CD4-positive, alpha-beta T cell treated with Interleukin-6 for 4 hours (primary cell): ENCODE measurements around the gene MATK.
A peak's percentile ranks its signal among the peaks of the same experiment; 100 is the strongest.

Experiments used
- DNase-seq: peaks from one replicate; pipeline ENCODE4 v3.0.0-alpha.2; 2020; ENCODE audit warnings: mixed read lengths

The MATK gene

DNA sequence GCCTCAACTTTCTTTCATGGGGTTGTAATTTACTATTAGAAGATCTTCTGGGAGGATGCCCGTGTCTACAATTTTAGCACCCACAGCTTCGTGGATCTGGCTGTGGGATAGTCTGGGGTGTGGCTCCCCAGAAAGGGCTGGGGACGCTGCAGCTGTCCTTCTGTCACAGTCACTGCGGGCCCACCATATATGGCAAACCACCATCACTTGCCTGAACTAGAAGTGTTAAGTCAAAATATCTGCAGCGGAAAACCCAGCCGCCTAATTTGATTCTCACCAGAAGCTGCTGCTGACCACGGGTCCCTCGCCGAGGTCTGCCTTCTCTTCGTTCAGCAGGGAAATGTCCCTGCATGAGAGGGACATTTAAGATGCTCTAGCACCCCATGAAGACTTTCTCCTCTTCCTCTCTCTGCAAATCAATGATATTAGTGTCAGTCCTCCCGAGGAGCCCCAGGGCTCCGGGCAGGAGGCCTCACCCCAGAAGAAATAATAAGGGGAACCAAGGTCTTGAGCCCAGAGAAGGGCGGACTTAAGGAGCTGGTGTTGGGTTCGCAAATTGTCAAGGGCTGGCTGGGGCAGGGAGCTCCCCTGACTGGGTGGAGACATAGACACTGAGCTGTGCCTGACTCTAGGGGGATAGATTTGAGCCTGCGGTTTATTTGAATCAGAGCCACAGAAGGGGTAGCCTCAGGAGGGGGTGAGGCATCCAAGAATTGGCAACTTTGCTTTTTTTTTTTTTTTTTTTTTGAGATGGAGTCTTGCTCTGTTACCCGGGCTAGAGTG, 3.0 kb upstream of the MATK start:
- DNase-seq: no peak

DNA sequence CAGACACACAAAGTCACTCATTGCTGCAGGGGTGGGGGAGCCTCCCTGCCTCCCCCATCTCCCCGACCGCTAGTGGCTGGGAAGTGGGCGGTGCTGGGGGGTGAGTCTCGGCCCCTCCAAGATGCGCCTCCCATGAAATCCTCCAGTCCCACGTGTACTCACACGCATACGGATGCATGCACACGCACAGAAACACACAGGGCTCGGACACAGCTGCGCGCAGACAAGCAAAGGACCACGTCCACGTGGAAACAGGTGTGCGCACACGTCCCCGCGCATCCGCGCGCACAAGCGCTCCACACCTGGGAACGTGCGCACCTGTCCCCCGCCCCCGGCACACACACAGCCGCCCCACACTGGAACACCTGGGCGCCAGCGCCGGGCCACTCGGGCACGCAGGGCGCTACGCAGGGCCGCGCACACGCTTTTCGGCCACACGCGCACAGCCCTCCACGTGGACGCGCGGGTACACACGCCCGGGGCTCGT, 687 bp downstream of the MATK start:
- DNase-seq: peak; percentile 22

DNA sequence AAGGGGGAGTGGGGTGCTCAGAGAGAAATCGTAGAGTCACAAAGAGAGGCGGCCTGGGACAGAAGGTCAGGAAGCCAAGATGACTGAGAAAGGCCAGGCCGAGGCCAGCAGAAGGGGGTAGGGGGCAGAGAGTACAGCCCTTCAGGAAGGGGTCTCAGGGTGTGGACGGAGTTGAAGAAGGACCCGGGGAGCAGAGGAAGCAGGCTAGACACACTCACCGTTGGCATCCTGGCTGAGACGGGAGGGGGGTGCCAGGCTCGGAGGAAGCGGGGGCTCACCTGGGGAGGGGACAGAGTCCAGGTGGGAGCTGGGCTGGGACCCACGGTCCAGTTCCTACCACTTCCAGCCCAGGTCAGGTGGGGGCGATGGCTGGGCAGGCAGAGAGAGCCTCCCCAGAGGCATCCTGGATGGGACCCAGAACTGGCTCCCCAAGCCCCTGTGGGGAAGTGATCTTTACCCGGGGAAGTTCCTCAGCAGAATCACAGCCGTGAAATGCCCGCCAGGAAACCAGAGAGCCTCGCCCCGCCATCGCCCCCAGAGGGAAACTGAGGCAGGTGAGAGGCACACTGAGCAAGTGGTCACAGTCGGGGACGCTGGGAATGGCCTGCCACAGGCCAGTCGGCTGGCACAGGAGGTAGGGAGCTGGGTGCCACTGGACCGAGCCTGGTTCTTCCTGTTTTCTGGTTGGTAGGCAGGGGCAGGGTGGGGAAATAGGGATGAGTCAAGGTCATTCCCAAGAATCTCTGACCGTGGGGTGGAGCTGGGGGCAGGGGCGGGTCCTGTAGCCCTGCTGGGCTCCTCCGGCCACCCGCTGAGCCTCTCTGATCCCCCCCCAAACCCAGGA, 1.4 kb downstream of the MATK start:
- DNase-seq: no peak

DNA sequence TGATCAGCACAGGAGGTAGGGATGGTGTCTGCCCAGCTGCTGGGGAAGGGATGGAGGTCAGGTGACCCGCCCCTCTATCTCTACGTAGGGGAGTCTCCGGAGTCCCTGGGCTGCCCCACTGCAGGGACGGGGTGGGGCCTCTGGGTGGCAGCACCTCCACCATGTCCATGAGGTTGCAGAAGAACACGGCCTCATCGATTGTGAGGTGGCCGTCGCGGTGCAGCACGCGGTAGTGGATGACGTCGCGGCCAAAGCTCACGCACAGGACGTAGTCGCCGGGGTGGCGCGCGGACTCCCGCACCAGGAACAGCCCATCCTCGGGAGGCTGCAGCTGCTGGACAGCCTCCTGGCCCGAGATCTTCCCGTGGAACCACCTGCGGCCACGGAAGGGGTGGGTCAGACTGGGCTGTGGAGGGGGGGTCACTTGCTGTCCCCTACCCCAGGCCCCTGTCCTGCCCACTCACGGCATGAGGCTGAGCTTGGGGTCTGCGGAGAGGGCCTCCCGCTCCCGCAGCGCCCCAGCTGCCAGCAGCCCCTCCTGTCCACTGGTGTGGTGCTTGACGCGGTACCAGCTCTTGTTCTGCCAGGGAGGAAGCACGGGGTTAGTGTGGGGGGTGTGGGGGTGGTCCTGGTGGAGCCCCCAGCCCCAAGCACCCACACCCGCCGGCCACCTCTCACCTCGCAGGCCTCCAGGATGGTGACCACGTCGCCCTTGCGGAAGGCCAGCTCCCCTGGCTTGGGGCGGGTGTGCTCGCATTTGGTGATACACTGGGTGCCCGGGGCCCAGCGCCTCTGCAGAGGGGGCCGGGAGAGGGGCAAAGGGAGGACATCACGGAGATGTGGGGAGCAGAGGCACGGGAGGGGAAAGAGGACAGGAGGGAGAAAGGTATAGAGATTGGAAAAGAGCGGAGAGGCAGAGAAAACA, 2.3 kb downstream of the MATK start:
- DNase-seq: peak; percentile 43

DNA sequence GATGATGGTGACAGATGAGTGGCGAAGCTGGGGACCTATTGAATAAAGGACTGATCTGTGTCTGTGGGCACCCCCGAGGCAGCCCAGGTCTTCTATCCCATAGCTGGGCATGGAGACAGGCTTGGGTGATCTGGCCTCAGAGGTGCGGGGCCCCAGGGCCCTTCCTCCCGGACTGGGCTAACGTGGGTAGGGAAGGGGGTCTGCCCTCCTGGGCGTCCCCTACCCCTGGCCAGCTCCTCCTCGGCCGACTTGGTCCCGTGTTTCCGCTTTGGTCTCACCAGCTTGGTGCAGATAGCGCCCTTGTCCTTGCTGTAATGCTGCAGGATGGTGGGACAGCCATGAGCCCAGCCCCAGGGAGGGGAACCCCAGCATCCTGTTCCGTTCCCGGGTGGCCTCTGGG, 3.3 kb downstream of the MATK start:
- DNase-seq: no peak

DNA sequence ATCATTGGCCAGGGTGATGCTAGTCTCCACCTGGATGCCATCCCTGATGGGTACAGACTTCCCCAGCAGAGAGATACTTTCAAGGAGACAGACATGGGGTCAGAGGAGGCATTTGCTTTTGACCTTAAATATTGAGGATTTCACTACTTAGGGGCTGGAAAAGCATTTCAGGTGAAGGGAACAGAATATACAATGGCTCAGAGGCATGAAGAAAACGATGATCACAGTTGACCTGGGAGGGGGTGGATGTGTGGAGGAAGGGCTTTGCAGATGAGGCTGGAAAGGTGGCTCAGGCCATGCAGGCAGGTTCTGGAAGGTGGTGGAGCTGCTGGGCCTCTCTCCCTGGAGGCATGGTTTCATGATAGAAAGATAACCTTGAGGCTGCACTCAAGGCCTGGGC, 3.9 kb downstream of the MATK start:
- no peak for DNase-seq

DNA sequence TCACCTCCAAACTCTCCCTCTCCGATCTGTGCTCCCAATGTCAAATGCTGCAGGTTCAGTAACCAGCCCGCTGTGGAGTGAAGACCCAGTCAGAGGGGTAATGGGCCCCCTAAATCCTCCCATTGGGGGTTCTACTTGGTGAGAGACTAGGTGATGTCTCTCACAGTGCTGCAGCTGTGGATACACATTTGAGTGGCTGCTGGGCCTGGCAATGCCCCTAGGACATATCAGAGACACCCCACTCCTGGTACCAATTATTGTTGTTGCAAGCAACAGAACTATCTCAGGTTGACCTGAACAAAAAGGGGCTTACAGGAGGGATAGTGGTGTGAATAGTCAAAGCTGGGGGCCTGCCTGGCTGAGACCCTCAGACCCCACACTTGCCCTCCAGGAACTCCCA, 4.6 kb downstream of the MATK start:
- no peak for DNase-seq

DNA sequence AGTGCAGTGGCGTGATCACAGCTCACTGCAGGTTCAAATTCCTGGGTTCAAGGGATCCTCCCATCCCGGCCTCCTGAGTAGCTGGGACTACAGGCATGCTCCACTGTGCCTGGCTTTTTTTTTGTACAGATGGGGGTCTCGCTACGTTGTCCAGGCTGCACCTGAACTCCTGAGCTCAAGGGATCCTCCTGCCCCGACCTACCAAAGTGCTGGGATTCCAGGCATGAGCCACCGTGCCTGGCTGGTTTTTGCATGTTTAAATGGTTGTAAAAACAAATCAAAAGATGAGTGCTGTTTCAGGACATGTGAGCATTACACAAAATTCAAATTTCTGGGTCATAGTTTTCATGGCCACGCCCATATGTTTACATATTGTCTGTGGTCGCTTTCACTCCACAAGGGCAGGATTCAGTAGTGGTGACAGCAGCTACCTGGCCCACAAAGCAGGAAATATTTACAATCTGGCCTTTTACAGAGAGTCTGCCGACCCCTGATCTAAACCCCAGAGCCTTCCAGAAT, 5.3 kb downstream of the MATK start:
- no peak for DNase-seq

DNA sequence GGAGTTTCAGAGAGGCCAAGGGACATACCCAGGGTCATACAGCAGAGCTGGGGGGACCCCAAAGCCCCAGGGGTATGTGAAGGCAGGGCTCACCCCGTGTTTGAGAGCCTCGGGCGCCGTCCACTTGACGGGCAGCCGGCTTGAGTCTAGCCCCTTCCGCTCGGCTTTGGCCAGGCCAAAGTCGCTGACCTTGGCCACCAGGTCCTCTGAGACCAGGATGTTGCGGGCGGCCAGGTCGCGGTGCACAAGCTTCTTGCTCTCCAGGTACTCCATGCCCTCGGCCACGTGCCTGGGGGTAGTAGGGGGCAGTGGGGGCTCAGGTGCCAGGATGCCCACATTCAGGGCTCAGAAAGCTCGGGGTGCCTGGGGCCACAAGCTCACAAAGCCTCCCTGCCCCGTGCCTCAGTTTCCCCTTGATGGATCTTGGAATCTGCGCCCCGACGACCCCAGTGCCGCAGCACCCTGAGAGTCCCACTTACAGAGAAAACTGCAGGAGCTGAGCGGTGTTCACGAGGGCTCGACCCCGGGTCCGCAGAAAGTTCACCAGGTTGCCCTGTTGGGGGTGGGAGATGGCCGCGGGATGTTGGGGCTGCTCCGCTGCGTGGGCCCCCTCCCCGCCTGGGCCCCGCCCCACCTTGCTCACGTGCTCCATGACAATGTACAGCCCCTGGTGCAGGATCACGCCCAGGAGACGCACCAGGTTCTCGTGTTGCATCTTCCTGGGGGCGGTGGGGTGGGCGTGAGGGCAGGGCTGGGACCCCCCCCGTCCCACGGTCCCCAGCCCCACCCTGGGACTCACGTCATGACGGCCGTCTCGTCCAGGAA, 7.1 kb downstream of the MATK start:
- DNase-seq: no peak

DNA sequence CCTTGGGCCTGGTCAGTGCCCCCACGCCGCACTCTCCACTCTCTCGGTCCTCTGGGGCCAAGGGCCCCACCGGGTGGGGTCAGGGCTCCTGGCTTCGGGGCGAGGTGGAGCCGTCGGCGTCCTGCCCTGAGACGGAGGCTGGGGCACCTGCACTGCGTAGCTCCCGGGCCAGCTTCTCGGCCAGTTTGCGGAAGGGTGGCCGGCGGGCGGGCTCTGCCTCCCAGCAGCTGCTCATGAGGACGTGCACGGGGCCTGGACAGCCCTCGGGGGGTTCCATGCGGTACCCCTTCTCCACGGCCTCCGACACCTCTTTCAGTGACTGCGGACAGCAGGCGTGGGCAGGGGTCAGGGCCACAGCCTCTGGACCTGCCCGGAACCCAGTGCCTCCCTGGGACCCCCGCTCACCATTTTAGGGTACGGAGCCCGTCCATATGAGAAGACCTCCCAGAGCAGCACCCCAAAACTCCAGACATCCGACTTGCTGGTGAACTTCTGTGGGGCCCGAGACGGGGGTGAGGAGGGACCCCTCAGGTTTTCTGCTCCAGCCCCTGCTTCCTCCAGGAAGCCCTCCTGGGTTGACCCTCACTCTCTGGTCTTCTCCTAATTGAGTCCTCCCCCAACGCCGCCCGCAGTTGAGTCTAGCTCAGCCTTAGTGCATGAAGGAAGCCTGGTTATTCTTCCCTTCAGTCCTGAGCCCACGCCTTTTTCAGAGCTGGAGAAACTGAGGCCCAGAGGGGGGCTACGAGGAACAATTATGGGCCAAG, 7.9 kb downstream of the MATK start:
- DNase-seq: no peak

DNA sequence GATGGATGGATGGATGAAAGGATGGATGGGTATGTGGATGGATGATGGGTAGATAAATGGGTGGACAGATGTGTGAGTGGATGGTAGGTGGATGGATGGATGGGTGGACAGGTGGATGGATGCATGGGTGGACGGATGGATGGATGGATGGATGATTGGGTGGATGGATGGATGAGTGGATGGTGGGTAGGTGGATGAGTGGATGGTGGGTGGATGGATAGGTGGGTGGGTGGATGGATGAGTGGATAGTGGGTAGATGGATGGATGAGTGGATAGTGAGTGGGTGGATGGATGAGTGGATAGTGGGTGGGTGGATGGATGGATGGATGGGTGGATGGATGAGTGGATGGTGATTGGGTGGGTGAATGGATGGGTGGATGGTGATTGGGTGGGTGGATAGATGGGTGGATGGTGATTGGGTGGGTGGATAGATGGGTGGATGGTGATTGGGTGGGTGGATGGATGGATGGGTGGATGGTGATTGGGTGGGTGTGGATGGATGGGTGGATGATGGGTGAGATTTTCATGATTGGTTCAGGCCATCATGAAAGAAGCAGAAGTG, 9.6 kb downstream of the MATK start:
- no peak for DNase-seq

DNA sequence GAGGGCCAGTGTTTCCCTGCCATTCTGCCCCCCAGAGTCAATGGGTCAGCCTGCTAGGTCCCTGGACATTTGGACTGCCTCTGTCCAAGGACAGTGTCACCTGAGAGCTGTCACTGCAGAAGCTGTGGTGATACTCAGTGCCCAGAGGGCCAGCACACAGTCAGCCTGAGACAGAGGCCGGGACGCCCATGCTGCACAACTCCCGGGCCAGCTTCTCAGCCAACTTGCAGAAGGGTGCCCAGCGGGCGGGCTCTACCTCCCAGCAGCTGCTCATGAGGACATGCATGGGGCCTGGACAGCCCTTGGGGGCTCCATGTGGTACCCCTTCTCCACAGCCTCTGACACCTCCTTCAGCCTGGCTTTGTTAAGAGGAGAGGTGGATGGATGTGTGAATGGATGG, 10.3 kb downstream of the MATK start:
- no peak for DNase-seq

DNA sequence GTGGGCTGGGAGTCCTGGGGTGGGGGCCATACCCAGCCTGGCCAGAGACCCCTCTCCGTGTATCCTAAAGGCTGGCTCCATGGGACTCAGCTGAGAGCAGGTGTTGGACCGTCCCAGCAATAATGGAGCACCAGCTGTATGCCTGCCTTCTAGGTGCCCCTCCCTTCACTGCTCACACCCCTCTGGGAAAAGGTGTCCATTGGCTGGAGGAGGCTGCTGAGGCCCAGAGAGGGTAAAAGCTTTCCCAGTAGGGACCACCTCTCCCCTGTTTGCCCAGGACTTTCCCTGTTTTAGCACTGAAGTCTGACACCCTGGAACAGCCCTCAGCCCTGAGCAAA, 10.8 kb downstream of the MATK start:
- no peak for DNase-seq

DNA sequence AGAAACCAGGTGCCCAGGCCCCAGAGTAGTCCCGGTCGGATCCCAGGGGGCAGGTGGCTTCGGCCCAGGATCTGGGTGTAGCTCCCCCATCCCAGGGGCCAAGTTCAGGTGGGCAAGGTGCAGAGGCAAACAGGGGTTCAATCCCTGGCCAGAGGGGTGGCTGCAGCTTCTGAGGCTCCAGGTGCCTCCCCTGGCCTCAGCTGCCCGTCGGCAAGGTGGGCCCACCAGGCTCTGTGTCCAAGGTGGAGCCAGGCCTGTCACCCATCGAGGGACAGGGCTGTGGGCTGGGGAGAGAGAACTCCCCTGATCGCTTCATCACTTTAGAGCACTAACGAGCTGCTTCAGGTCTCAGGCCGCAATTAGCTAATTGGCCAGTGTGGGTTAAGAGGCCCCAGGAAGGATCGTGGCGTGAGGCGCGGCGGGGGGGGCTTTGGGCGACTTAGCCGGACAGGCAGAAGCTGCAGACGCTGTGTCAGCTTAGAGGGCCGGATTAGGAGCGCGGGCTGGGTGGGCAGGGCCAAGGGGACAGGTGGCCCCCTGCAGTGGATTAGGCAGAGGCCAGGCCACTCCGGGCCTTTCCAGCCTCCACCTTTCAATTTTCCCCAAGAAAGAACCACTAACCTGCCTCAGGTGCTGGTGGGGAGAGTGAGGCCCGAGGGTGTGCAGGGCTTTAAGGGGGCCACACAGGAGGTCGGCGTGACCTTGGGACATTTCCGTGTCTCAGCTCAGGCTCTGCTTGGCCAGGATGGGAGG, 11.4 kb downstream of the MATK start:
- no peak for DNase-seq

DNA sequence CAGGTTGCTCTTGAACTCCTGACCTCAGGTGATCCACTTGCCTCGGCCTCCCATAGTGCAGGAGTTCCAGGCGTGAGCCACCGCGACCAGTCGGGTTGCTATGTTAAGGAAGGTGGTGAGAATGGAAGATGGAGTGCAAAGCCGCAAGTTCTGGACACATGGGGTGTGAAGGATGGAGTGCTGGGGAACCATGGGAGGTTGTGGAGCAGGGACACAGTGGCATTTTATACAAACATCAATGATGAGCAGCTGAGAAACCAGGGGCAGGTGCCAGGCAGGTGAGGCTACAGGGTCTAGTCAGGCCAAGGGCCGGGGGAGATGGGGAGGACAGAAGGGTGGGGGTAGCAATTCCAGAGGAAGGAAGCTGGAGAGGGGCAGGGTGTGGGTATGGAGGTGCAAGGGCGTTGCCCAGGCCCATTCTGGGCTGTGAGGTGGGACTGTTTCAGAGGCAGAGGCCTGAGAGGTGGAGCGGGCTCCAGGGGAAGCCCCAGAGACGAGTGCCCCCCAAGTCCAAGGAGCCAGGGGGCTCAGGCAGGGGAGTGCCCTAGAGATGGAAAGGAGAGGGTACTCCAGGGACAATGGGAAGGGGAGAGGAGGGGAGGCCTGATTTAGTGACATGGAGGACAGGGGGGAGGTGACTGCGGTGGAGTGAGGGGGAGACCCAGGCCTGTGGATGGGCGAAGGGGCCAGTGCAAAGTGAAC, 12.2 kb downstream of the MATK start:
- no peak for DNase-seq

DNA sequence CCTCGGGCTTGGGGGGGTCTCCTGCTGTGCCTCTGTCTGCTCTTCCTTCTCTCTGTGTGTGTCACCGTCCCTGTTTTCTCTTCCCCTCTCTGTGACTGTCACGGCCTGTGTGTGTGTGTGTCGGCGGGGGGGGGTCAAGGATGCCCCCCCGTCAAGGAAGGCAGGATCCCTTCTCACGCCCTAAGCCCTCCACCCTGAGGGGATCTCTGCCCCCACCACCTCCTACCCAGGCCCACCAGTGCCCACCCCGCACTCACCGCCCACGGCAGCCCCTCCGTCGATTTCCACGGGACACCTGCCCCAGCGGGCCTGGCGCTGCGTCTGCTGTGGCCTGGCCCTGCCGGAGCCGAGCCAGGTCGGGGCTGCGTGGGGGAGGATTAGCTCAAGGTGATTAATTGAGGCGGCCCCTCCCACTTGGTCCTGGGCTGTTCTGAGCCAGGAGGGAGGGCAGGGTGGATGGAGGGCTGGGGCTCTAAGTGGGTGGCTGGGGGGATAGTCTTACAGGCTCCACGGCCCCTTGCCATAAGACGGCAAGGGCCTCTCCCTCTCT, 14.2 kb downstream of the MATK start, which contains the start of gene RAX2:
RAX2 (minus strand) TSS at position 323 of the 550 bp plus-strand sequence. CDS start 486 bp downstream, outside the sequence.
- no peak for DNase-seq

DNA sequence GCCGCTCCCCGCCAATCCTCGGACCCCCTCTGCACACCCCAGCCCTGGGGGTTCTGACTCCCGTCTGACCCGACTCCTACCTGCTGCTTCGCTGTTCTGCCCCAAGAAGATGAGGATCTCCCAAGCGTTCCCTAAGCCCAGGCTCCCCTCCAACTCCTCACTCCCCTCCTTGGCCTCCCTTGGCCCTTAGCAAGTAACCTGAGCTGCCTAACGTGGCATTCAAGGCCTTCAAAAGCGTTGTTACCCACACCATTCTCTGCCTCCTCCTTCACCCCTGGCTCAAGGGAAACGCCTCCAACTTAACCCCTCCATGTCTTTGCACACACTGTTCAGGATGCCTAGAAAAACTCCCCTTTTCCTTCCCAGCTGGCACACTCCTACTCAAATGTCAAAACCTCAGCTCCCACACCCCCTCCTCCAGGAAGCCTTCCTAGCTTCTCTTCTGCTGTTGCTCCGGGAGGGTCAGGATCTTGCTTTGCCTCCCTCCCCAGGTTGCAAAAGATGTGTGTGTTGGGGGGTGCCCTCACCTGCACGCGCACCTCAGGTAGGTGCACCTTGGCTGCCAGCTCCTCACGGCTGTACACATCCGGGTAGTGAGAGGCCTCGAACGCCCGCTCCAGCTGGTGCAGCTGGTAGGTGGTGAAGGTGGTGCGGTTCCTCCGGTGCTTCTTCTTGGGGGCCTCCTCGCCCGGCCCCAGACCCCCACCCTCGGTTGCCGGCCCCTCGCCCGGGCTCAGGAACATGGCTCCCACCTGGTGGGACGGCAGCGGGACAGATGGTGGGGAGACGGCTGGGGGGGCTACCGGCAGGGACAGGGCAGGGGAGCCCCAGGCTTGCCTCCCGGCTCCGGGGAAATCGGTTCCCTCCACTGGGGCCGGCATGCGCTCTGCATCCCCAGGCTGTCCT, 14.9 kb downstream of the MATK start:
- DNase-seq: no peak
